Measurements from ENCODE around the gene GNAI3.
A peak's percentile ranks its signal among the peaks of the same experiment; 100 is the strongest.

Gene GNAI3

DNA sequence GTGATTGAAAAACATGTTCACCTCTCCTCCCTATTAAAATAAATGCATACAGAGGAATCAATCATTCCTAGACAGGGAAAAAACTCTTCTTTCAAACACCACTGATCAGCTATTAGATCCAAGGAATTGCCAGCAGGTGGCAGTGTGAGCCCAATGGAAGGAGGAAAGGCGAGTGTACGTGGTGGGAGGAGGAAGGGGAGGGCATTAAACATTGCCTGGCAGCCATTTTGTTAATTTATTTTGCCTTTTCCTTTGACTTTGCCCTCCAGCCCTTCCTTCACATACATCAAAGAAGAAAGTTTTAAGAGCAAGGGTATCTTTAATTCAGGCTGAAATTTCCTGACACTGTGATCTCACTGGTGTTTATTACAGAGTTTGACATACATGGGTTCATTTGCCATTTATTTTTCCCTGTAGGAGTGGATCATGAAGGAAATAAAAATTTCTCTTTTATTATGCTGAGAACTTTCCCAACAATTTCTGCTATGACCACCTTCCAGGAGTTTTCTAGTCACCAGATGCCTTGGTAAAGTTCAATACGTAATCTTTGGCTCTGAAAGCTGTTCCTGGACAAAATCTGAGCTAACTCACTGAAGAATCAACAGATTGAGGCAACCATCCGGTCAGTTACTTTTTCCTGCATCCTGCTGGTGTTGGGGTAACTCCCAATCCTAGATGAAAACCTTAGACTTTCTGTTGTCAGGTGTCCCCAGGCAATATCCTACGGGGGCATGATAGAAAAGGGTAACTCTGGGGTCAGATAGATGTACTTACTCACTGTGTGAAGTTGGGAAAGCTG, 1.9 kb upstream of the GNAI3 start:
- DNase-seq = peak; percentile 57 to 89 (median 82)

DNA sequence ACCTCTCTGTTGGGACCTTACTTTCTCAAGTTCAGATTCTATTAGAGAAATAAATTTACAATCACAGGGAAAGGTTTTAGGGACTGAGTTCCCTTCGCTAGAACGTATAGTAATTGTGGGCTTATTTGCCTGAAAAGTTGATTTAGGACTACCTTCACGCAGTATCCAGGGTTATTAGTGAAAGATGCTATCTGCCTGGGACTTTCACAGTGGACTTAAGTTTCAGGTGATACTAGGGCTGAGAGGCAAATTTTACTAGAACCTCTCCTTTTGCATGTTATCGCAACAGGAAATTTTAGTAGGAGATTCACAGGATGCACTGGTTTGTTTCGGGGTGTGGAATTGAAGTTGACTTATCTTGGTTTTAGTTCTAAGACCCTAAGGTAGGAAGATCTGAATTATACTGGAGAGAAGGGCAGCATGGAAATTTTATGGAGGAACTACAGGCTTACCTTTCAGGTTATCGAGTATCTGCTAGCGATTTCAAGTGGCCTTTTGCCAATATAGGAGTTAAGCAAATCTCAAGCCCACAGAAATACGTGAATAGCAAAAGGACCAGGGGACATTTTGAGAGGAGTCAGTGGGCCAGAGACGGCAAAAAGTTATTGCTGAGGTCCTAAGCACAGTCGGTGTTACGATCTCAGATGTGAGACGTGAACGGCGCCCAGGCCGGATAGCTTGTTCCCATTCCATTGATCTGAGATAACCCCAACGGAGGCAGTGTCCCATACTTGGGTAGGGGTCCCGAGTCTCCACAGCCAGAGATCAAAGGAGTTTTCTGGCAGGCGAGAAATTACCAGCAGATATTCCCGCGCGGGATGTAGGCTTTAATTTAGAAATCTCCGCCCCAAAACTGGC, 723 bp upstream of the GNAI3 start:
- peak in 1 of 5 experiments; percentile 55 for DNase-seq

DNA sequence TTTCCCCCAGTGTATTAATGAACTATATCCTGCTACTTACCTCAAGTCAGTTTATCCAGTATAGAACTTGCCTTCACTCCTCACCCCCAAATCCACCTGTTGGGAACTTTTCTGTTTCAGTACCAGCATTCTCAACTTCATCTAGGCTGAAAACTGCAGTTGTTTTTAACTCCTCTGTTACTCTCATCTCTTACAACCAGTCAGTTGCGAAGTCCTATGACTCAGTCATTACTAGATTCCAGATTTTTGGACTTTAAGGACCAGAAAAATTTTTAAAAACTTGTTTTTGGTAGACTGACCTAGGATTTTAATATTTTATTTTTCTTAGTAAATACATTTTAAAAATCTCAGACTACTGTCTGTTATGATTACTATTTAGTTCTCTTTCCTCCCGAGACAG, 8.1 kb downstream of the GNAI3 start:
- no peak for DNase-seq

DNA sequence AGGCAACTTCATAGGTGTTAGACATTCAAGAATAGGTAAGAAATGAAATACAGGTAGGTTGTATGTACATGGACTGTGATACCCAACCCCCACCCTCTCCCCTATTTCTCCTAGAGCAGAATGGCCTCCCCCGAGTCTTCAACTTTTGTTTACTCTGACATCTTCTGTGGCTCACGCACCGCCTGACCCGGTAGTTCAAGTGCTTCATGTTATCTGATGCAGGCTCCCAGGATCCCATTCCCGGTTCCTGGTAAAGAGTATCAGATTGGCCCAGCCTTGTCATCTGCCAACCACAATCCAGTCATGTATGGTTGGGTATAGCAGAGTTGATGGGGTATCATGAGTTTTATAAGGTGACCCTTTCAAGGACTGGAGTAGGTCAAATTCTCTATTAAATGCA, 9.1 kb downstream of the GNAI3 start:
- no peak for DNase-seq

DNA sequence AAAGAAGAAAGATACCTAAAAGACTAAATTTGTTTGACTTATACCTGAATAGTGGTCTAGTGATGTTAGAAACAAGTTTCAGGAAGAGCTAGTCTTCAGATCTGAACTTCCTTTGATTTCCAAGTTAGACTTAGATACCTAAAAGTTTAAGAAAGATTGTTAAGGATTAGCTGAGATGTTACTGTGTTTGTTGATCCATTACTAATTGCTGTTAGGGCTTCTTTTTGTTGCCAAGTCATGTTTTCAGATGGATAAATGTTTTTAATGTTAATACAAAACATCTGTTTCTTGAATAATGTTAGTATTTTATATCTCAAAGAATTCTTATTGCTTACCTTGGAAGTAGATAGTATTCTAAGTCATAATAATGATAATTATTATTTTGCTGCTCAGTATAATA, 11.6 kb downstream of the GNAI3 start:
- no peak for DNase-seq

DNA sequence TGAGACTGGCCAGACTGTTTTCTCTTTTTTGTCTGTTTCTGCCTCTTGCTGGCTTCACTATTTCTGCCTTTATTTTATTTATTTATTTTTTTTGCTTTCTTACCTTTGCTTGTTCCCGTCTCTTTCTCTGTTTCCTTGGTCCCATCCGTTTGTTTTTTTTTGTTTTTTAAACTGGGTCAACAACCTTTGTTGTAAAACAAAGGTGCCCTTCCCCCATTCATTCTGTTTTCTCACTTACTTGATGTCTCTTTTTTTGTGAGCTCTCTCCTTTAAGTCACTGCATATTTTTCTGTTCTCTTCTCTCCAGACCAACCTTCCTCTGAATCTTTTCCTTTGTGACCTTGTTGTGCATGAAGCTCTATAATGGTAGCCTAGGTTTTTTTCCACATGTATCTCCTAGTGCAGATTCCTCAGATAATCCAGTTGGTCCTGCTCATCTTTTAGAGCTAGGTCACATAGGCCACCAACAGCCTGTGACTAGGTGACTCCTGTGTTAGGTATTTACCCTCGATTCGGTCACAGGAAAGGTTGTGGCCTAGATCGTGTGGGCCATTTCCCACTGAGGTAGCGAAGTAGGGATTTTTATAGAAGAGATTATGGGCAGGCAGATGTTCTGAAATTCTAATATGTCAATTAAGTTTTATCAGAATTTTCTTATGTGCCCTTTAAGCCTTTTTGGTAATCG, 15.9 kb downstream of the GNAI3 start:
- no peak for DNase-seq

DNA sequence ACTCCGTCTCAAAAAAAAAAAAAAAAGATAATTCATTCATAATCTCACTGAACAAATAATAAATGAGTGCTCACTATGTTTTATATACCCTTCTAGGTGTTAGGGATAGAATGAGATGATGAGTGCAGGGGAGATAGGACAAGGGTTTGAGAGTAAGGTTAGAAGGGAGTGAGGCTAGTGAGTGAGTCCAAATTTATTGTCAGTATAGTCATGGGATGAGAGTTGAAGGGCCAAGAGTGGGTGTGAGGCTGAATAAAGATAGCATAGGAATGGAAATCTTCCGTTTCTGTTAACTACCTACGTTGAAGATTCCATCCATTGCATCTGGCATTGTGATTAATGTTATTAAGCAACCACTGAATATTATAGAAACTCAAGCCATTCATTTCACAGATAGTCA, 16.8 kb downstream of the GNAI3 start:
- no peak for DNase-seq

DNA sequence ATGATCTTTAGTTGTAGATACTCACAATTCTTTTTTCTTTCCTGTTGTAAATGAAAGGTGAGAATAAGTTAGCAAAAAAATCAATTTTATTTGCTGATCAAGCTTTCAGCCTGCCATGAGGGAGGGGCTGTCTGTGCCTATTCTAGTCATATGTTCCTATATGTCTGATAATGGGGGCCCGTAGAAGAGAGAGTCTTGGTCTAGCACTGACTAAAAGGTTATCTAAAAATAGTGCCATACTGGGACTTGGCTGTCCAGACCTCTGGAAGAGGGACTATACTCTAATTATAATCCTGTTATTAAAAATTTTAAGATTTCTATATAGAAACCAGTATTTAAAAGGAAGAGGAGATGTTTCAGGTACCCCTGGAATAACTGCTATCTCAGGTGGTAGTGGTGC, 18.6 kb downstream of the GNAI3 start:
- no peak for DNase-seq

DNA sequence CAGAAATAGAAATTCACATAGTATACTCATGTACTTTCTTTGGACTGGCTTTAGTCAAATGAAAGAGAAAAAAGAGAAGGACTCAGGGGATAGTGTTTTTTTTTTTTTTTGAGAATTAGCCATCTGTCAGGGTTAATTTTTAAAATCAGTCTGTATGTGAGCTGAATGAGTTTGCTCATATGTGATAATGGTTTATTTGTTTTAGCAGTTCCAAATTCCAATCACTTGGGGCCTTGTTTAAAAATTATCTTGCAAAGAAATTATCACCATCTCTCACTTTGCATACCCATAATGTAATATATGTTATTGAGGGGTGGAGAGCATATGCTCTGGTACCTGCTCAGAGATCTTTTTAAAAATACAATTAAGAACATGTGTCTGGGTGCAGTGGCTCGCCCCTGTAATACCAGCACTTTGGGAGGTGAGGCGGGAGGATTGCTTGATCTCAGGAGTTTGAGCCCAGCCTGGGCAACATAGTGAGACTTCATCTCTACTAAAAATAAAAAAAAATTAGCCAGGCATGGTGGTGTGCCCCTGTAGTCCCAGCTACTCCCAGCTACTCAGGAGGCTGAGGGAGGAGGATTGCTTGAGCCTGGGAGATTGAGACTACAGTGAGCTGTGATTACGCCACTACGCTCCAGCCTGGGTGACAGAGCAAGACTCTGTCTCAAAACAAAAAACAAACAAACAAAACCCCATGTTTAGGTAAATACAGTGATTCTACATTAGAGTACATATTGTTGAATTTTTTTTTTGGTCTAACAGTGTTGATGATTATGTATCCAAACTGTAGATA, 19.7 kb downstream of the GNAI3 start:
- DNase-seq = no peak

DNA sequence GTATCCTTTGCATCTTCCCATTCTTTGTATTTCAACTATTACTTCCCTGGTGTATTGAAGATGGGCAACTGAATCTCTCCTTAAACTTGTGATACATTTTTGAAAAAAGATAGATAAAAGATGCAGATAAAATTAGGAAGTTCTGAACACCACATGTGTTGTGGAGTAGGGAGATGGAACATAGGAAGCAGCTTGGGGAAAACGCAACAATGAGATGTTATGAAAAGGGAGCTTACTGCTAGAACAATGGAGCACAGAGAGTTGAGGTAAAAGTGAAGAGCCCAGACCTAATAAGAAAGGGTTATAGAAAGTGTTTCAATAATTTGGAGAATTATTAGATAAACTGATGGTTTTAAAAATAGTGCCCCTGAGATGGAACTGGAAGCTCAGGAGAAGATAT, 20.9 kb downstream of the GNAI3 start:
- no peak for DNase-seq

DNA sequence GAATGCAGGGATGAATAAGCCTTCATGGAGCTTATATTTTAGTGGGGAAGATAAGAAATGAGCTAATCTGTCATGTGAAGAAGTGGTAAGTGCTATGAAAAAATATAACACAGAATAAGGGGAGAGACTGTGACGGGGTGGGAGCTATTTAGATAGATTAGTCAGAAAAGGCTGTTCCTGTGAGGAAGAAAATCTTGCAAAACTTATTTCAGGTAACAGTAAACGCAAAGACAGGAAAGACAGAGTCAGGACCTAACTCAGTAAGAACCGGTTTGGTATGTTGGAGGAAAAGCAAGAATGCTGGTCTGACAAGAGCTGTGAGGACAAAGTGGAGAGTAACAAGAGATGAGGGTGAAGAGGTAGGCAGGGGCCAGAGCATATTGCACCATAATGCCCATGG, 22.0 kb downstream of the GNAI3 start:
- DNase-seq = no peak

DNA sequence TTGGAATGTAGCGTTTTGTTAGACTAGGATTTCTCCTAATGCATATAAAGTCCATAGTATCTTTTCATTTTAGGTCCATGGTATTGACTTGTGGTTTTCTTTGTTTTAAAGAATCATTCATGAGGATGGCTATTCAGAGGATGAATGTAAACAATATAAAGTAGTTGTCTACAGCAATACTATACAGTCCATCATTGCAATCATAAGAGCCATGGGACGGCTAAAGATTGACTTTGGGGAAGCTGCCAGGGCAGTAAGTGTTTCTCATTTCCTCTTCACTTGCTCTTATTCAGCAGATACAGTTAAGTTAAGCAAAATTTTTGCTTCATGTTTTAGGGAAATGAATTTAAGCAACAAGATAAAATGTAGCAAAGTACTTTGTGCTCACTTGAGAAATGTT, 25.4 kb downstream of the GNAI3 start:
- DNase-seq = no peak

DNA sequence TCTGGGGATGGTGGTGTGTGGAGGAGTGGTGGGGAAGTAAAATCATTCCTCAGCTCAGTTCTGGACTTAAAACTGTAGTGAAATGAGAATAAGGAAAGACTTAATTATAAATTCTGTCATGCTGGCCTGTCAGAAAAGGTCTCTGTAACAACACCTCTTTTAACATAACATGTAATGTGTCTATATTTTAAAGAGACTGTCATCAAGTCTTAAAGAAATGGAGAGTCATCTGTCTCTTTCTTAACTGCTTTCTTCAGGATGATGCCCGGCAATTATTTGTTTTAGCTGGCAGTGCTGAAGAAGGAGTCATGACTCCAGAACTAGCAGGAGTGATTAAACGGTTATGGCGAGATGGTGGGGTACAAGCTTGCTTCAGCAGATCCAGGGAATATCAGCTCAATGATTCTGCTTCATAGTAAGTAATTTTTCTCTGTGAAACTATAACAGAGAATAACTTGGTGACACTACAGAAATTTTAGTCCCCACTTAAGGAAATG, 30.6 kb downstream of the GNAI3 start:
- DNase-seq = no peak

DNA sequence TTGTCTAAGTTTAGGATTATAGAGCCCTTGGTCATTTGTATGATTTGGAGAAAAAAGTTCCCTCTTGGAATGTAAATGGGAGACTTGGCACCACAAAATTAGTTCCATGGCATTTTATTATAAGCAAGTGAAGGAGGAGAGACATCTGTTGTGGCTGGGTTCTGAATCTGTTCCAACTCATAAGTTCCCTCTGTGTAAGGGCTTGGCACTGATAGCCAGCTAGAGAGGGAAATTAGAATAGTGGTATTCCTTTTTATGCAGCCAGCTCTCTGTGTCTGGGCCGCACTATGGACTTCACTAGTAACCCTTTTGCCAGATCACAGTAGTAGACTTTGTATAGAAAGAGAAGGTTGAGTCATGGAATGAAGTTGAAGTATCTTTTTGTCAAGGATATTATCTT, 31.1 kb downstream of the GNAI3 start:
- no peak for DNase-seq

DNA sequence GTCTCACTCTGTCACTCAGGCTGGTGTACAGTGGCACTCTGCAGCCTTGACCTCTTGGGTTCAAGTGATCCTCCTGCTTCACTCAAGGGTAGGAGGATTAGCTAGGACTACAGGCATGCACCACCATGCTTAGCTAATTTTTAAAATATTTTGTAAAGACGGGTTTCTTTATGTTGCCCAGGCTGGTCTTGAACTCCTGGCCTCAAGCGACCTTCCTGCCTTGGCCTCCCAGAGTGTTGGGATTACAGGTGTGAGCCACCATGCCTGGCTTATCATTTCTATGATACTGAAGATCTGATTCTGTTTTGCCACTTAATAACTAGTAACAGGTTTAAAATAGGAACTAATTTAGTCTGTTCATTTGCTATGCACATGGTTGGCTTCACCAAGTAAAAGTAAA, 33.6 kb downstream of the GNAI3 start:
- no peak for DNase-seq

DNA sequence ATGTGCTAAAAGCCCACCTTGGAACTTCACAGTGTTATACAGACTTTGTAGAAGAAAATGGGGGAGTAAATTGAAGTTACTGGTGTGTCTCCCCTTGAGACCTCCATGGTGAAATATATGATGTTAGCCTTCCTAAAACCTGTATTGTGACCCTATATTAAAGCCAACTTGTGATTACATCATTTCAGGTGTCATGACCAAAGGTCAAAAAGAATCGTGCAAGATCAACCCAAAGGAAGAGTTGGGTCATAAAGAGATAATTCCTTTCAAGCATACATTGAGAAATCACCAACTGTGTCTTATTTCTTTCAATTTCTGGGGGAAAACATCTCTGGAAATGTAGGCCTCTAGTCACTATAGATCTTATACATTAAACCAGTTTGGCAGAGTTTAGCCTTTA, 36.4 kb downstream of the GNAI3 start:
- no peak for DNase-seq

DNA sequence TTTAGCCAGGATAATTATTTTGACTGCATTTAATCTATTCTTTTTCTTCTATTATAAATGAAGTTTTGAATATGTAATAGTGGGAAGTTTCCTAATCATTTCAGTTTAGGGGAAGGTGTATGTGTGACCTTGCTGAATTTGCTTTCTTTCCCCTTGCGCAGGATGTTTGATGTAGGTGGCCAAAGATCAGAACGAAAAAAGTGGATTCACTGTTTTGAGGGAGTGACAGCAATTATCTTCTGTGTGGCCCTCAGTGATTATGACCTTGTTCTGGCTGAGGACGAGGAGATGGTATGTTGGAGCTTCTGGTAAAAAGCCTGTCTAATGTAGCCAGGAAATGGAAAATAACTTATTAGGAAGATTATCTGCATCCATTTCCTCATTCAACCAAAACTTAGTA, 37.6 kb downstream of the GNAI3 start:
- DNase-seq = no peak

DNA sequence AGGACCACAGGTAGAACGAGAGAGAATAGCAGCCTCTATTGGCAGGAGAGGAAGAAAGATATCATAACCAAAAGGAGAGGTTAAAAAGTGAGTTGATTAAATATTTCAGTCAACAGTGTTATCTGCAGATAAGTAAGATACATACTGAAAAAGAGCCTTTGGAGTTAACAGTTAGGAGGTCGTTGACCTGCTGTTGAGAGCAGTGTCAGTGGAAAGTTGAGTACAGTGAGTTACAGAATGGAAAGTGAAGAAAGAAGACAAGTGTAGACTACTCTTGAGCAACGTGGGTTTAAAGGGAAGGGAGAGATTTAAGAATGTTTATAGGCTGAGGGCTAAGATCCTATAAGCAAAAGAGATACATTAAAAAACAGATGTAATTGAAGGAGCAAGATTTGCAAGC, 40.8 kb downstream of the GNAI3 start:
- DNase-seq = no peak

DNA sequence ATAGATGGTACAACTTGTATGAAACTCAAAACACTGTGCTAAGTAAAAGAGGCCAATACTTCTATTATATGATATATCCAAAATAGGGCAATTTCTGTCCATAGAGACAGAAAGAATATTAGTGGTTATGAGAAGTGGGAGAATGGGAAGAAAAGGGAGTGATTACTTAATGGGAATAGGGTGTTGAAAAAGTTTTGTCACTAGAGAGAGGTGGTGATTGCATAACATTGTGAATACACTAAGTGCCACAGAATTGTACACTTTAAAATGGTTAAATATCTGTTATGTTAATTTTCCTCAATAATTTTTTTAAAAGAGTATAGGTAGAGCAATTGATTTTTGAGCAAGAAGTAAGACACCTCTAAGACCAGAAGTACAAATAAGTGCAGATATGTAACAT, 41.3 kb downstream of the GNAI3 start:
- no peak for DNase-seq

DNA sequence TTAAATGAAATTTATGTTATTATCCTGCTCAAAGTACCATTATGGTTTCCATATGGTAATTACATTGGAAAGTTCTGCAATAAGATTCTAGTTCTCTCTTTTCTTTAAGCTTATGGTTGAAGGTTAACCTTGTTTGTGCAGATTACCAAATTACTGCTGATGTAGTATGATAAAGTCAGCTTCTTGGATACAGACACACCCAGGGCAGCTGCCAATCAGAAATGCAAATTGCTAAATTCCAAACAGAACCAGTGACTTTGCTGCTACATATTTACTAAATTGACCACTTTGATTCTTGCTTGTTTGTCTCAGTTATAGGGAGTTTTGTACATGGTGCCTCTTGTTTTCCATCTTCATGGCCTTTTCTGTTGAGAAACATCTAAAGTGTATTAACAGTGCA, 44.5 kb downstream of the GNAI3 start:
- DNase-seq = no peak

DNA sequence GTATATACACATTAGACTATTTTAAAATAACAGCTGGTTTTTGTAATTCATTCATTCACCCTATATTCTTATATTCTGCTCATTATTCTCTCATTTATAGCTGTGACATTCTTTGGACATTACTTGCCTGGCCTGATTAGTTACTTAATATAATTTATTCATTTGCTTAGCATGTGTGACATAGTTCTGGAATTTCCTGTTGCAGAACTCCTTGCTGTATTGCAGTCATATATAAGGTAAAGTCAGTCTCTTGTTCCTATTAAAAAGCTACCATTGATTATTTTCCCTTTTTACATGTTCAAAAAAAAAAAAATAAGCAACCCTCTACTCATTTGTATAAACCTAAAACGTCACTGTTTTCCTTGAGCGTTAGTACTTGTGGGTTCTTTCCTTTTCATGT, 47.1 kb downstream of the GNAI3 start:
- no peak for DNase-seq

DNA sequence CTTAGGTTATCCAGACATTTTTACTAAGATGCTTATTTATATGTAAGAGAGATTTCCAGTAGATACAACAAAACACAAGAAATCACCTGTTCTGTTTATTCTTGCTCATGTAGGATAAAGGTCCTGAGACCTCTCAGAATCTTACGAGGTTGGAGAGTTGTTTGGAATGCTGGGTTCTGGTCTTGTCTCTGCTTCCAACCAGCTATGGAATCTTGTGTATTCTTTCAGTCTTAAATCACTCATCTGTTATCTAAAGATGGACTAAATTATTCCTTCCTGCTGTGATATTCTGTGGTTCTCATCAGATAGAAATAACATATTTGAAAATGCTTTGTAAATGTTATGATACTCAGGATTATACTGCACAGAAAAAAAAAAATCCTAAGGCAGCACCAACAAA, 49.7 kb downstream of the GNAI3 start:
- DNase-seq = no peak

DNA sequence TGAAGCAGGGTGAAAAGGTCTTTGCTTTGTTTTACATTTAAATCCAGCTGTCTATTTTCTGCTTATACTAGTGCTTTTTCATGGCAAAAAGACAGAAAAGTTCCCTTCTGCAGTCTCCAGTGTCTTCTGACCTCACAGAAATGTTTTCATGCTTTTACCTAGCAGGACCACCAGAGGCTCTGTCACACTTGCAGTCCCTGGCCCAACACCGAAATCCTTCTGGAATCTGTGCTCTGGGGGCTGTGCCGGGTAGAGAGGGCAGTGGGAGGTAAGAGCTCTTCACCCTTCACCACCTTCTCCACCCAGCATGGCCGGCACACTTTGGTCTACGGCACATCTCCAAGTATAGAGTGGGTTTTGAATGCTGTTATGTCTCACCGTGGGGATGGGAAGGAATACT, 50.2 kb downstream of the GNAI3 start:
- no peak for DNase-seq
